Esophagus mucosa (tissue), 1 donor: ENCODE measurements around the gene ARHGAP6. TPM values are rescaled to one million over a fixed set of nuclear protein-coding genes. Genes with fewer than 3 reads are reported as not detected.
"Not testable (repeated sequence)": the region's sequence is repeated elsewhere in the genome, so short reads cannot be mapped to it uniquely, and the experiment has no call there.

Experiments used
- ATAC-seq: fragments of 200-7000 bp; cut with Tn5 transposase; one replicate; pipeline ENCODE4 v1.9.1; 2020
- total RNA-seq: library from RNA; stranded (reverse); gene quantifications from one replicate; pipeline ENCODE4 v1.2.4, GENCODE V29; 2023
- donor health status: DM: yes; HTN: yes; CAD: no.

ARHGAP6 gene
- total RNA-seq, 1 donor from 2014 or later: 0.56 TPM

DNA sequence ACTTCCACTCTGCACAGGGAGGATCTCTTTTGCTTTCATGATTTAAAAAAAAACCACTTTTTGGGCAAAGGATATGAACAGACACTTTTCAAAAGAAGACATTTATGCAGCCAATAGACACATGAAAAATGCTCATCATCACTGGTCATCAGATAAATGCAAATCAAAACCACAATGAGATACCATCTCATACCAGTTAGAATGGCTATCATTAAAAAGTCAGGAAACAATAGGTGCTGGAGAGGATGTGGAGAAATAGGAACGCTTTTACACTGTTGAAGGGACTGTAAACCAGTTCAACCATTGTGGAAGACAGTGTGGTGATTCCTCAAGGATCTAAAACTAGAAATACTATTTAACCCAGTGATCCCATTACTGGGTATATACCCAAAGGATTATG, 87.4 kb downstream of the ARHGAP6 start:
- ATAC-seq: not testable (repeated sequence)

DNA sequence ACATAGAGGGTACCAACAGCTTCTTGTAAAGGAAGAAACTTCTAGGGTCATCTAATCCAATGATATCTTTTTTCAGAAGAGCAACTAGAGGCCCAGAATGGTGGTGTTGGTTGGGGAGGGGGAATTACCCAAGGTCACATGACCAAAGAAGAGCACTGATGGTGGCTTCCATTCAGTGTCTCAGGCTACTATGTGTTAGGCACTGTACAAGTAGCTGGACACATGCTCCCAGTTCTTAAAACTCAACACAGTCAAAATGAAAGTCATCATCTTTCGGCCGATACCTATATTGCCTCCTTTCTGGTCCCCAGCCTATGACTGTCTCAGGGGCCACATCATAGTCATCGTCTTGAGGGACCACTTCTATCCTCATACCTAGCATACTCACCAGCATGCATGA, 88.1 kb downstream of the ARHGAP6 start:
- ATAC-seq: no peak

DNA sequence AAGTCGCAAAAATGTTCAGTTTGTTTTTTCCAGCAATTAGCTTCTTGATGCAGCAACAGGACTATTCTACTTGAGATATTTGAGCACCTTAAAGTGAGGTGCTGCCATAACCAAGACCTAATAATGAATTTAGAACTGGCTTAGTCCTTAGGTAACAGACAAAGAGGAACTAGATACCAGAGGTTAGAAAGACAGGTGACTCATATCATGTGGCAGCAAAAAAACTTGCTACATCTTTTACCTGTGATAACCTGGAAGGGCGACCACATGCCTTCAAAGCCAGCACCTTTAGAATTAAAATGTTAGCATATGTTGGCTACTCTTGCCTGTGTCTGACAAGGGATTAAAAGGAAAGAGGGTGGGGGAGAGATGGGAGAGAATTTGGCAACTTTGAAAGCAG, 90.4 kb downstream of the ARHGAP6 start:
- ATAC-seq: no peak

DNA sequence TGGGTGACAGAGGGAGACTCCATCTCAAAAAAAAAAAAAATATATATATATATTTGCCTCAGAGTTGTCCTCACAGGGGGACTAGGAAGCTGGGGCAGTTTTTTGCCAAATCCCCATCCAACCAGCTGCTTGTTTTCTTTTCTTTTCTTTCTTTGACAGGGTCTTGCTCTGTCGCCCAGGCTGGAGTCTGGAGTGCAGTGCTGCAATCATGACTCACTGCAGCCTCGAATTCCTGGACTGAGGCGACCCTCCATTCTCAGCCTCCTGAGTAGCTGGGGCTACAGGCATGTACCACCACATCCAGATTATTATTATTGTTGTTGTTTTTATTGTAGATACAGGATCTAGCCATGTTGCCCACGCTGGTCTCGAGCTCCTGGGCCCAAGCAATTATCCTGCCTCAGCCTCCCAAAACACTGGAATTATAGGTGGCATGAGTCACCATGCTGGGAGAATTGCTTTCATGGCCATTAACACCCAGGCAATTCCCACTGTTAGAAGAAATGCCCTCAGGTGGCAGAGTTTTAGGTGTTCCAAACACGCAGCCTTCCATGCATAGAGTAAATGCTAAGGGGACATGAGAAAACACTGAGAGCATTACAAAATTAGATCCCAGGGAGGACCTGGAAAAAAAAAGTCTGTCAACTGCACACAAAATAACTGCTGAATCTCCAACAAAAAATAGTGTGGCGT, 98.0 kb downstream of the ARHGAP6 start:
- no peak for ATAC-seq

DNA sequence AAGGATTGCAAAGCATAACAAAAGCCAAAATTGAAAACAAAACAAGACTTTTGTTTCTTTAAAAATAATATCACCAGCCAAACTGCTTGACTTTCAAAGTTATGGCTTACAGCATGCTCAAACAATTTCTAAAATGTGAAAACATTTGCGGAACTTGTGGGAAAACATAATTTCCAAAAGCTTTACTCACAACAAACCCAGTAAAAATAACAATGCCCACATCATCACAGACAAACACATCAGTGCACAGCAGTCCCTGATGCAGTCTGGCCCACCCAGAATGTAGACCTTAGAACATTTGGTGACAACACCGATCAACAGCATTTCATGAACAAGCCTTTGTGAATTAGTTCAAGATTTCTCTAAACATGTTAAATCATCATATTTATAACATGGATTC, 98.9 kb downstream of the ARHGAP6 start:
- no peak for ATAC-seq

DNA sequence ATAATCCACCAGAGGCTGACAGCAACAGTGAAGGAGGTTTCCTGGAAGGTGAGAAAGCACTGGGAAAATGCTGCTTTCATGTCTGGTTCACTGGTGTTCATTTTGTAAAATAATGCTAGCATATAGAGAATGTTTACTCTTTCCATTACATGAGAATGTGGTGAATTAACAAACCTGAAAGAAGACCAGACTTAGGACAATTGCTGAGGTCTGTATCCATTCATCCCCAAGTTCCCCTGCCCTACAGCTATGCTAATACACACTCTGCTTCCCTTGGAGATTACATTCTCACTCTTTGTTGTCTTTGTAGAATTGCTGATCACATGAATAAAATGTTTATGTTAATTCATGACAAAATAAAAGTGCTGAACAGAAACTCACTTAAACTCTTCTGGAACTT, 99.5 kb downstream of the ARHGAP6 start:
- ATAC-seq: no peak

DNA sequence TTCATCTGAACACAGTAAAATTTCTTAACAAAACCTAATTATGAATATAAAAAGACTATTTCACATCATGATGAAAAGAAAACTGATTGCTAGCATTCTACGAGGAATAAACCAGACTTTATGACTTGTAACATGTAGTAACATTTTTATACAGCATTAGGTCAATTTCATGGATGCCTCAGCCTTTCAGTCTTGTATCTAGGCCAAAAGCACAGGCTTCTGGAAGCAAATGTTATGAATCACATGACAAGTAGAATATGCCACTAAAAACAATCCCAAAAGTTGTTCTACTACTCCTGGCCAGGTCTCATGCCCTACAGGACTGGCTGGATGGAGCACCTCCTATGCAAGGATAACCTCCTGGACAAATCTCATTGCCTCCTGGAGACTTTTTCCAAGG, 101.2 kb downstream of the ARHGAP6 start:
- no peak for ATAC-seq

DNA sequence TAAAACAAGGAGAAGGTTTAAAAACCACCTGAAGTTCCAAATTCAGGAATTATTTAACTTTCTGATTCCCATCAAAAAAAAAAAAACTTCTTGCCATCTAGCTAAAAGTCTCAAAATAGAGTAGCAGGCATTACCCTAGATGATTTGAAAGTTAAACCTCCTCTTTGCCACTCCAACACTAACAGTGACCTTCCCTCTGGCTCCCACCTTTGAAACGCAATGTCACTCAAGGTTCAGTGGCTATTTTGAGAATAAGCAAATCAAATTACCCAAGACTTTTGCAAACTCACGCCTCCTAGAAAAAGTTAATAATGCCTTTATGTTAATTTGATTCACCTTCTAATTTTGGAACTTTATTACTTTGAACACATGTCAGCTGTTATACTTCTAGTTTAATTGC, 103.2 kb downstream of the ARHGAP6 start:
- no peak for ATAC-seq

DNA sequence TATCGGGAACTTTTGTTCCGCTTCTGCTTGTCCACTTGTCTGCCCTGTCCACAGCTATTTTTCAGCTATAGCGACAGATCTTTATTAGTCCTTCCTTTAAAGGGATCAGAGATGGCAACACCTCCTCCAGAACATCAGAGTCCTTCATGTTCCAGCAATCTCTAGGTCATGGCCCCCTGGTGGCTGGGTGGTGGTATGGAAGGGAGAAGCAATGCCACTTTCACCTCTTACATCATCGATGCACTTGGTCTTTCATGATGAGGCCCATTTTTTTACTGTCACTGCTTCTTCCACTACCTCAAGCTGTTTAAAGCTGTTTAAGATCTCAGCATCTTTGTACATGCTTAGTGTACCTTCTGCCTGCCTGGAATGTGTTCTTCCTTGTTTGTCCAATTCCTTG, 106.7 kb downstream of the ARHGAP6 start:
- ATAC-seq: peak; percentile 32

DNA sequence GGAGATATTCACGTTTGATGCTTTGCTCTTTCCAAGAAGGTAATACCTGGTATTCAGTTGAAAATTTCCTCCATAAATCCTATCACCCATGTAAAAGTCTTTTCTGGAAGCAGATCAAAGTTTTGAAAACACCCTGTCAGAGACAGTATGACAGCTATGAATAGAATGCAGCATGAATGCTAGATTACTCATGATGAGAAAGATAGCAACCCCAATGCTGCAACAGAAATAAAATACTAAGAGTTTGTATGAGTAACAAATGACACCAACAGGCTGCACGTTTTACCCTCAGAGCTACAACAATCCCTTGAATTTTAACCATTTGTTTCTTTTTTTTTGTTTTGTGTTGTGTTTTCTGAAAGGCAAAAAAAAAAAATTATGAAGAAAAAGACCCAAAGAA, 108.6 kb downstream of the ARHGAP6 start:
- no peak for ATAC-seq

DNA sequence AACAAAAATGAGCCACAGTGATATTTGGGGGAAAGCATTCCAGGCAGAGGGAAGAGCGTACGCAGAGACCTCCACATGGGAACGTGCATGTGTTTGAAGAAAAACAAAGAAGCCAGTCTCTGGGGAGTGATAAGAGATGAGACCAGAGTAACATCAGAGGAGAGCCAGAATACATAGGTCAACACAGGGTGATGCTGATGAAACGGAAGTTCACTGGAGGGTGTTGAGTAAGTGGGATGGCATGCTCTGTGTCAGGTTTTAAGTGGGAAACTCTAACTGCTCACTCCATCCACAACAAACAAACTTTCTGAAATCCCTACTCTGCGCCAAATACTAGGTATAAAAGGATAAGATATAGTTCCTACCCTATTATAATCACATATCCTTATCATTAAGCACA, 110.0 kb downstream of the ARHGAP6 start:
- ATAC-seq: no peak

DNA sequence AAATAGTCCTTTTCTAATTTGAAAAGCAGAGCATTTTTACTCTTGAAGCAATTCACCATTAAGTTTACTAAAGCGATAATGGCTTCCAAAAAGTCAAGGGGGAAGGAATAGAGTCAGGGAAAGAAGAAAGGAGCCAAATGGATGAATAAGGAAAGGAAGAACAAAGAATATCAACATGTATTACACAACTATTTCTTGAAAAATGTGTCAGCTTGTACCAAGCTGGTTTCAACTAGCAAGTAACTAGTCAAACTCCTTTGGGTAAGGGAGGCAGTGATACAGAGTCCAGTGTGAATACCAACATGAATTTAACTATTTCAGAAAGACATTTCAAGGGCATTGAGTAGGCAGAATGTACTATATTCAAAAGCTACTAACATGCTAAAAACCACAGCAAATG, 112.1 kb downstream of the ARHGAP6 start:
- ATAC-seq: no peak

DNA sequence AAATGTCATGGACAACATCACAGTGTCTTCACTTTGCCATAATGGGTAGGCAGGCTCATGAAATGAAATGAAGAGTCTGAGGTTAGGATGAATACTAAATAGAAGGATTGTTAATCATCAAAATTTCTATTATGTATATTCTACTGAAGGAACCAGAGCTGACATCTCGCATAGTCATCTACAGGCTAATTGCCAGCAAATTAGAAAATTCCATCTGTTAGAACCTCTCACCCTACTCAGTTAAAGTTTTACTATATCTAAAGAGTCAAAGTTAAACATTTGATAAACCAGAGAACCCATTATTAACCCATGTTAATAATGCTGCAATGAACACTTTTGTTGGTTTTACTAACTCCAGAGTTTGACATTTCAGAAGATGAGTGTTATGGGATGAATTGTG, 114.6 kb downstream of the ARHGAP6 start:
- ATAC-seq: no peak

DNA sequence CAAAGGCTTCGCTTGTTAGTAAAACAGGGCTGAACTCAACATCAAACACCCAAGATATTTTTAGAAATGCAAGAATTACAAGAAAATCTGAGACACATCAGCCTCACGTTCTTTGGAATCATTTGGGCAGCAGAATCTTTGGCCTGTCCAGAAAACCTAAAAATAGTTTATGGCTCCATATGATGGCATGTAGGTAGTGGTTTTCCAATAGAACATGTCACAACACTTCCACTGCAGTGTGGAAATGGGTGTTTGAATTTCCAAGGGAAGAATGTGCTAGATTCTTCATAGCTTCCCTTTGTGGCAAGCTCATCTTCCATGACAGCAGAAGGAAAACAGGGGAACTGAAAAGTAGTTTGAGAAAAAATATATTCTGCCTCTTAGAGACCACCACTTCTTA, 118.8 kb downstream of the ARHGAP6 start:
- ATAC-seq: no peak

DNA sequence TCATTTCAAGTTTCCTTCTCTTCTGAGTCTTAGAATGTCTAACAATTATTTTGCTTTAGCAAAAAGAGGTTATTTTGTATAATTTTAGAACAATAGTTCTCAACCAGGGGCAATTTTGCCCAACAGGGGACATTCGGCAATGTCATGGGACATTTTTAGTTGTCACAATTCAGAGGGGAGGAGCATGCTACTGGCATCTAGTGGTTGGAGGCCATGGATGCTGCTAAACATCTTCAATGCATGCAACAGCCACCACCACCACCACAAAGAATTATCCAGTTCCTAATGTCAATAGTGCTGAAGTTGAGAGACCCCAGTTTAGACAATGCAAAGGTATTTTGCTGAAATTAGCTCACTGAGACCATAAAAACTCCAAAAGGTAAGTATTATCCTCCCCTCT, 122.5 kb downstream of the ARHGAP6 start:
- ATAC-seq: no peak

DNA sequence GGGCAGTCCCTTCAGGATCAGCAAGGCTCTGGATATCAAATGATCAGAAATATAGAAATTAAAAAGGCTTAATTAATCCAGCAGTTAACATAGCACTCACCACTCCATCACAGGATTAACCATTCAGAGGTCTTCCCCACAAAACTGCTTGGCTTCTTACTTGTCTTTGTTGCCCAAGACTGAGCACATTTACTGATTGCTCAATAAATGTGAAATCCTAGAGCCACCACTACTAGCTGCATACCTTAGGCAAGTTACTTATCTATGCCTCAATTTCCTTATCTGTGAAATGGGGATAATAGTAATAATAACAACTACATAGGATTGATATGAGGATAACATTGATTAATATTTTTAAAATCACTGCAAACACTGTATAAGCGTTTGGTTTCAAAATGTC, 124.2 kb downstream of the ARHGAP6 start:
- no peak for ATAC-seq

DNA sequence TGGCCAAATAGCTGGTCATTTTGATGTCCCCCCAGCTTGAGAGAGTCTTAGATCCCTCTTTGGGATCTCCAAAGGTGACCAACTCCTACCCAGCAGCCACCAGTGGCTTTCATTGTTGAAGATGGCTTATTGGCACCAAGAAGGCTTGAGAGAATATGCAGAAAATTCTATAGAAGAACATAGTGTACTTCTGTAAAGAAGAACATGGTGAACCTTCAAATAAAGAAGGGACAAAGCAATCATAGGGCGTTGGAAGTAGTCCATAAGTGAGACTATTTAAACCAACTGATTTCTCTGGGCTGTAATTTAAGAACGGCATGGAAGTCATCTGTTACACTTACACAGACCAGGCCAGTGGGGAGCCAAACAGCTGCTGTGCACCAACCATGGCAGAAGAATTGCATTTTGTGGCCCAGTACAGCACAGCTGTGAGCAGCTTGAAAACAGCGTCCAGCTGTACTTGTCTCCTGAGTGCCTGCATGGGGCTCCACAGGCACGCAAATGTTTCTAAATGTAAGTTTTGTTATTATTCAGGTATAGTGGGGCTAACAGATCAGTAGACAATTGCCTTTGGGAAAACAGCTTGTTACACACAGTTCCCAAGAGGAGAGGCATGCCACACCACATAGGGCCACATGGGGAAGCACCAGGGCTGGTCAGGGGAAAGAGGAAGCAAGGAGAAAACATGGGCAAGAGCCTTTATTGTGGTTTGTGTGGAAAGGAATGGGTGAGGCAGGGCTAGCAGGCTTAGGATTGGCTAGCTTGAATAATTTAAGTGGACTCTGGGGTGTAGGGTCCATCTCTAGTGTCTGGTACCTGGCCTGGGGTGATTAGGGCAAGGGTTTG, 125.0 kb downstream of the ARHGAP6 start:
- no peak for ATAC-seq

DNA sequence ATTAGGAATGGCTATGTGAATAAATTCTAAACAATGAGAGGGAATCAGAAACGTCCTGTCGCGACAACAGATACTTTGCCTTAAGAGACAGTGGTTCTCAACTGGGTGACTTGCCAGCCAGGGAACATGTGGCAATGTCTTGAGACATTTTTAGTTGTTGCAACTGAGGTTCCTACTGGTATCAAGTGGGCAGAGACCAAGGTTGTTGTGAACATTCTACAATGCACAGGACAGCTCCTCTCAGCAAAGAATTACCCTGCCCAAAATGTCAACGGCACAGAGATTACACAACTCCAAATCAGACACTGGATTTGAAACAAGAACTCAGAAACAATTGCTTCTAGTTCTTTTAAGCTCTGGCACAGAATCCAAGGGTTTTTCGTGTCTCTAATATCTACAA, 128.6 kb downstream of the ARHGAP6 start:
- no peak for ATAC-seq

DNA sequence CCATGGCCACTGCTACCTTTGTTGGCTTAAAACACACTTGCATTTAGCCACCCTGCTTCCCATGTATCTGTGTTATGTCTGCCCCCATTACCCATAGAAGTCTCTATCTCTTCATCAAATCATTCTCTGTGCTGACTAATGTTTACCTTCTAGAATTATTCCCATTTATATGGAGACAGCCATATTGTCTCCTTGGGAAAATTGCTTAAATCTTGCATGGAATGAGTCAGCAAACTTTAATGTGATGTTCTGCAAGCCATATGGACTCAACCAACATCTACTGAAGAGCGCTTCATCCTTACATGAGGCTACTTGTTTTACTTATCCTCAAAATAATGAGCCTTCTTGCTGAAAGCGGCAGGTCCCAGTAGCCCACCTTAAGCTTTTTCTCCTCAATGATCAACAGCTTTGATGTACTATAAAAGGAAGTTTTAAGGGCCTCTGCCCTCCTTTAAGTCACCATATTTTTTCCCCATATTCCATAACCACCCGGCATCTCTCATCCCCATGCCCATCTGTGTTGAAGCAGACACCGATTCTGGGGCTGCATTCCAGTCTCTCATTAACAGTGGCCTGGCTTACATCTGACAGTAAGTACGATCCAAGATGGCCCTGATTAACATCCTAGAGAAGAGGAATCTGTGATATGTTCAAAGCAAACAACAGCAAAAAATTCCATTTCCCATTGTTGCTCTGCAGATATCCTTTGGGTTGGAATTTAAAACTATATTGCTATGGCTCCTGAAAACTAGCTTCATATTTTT, 130.4 kb downstream of the ARHGAP6 start:
- ATAC-seq: no peak

DNA sequence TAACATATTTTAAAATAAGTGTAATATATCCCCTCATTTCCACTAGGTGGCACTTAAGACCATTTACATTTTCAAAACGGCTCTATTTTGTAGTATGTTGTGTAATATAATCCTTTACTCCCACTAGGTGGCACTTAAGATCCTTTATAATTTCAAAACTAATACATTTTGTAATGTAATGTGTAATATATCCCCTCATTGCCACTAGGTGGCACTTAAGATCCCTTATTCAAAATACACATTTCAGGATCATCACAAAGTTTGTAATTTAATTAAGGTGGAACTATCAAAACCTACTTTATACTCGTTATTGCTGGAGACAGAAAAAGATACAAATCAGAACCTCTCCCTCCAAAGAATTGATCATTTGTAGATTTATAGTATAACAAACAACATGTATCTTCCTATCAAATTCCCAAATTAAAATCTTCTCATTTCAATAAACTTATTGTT, 132.5 kb downstream of the ARHGAP6 start:
- peak; percentile 98 for ATAC-seq

DNA sequence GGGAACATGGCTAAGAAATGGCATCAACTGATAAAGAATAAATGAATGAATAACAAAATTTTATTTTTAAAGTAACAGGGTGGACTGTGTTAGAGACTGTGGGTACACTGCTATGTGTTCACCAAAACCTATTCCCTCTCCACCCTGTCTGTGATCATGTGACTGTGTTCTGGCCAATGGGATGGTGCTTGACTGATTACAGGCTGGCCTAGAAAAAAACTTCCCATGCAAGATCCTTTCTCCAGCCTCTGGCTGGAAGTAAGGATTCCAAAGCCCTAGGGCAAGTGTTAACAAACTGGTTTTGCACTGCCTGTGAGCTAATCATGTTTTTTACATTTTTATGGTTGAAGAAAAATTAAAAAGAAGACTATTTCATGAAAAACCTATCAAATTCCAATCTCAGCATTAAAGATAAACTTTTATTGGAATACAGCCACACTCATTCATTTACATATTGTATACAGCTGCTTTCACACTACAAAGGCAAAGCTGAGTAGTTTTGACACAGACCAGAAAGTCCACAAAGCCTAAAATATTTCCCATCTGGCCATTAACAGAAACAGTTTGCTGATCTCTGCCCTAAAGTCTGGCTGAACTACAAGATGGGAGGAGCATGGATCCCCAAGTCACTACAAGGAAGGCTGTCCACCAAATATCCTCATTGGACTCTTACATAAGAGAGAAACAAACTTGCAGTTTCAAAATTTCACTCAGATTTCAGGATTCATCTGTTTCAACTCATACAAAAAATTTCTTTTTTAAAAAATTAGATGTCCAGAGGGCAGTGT, 133.2 kb downstream of the ARHGAP6 start:
- no peak for ATAC-seq

DNA sequence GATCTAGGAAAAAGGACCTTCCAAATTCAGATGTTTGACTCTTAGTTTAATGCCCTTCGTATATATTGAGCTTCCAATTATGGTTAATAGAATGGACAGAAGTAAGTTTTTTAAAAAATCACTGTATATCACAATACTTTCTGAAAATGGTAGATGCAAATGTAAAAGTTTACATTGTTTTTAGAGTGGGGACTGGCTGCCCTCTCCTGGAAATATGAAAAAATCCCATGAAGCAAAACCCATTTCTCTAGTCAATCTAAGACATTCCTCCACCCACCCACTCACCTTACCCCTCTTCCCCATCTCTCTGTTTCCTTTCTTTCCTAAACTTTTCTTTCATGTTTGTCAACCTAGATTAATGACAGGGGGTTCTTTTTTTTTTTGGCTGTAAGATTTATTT, 134.5 kb downstream of the ARHGAP6 start:
- ATAC-seq: no peak

DNA sequence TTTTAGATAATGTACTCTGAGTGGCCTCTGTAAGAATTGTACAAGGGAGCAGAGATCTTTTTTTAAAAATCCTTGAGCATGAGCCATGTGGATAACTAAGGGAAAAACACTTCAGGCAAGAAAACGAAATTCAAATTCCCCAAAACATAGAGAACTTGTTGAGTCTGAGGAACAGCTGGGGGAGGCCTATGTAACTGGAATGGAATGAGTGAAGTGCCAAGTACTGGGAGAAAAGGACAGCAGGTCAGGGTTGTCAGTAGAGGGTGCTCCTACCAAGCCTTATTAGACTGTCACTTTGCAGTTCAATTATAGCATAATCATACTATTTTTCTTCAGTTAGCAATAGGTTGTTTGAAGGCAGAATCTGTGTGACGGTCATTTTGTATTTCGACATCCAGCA, 135.1 kb downstream of the ARHGAP6 start:
- no peak for ATAC-seq
